ENCODE data around the gene JMJD8.
A peak's percentile ranks its signal among the peaks of the same experiment; 100 is the strongest.

The JMJD8 gene

DNA sequence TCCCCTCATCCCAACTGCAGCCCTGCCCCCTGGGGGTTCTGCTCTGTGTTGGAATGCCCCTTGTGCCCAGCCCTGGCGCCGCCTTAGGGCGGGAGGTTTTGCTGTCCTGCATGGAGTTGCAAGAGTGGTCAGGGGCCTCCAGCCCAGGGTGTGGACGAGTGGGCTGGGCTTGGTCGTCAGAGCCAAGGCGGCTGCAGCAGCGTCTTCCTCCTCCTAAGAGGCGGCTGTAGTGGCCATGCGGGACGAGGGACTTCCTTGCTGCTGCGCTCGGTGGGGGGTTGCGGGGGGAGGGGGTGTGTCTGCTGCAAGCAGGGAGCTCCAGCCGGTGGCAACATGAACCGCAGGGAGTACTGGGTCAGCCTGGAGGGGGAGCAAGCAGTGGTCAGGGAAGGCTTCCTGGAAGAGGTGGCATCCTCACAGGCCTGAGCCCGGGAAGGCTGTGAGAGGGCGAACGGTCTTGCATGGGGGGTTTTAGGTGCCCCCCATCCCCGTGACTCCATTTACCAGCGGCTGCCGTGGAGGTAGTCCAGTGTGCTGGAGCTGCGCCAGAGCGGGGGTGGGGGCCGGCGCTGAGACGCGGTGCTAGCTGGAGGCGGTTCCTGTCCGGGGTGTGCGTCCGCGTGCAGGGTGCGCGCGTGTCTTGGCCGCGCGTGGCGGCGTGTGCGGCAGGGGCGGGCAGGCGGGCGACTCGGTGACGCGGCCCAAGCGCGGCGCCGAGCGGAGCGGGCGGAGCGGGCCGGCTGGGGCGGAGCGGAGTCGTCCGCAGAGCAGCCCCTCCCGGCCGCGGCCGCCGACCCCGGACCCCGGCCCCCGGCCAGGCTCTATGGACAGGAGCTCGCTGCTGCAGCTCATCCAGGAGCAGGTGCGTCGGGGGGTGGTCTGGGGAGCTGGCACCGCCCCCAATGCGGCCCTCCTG lies 8.9 kb downstream of the JMJD8 start, which contains the start of gene RHBDL1:
Gene RHBDL1 (plus strand): TSS at position 704 of the 916 bp plus-strand sequence. CDS start 120 bp downstream, at position 824.
- DNase-seq = peak; percentile 68

DNA sequence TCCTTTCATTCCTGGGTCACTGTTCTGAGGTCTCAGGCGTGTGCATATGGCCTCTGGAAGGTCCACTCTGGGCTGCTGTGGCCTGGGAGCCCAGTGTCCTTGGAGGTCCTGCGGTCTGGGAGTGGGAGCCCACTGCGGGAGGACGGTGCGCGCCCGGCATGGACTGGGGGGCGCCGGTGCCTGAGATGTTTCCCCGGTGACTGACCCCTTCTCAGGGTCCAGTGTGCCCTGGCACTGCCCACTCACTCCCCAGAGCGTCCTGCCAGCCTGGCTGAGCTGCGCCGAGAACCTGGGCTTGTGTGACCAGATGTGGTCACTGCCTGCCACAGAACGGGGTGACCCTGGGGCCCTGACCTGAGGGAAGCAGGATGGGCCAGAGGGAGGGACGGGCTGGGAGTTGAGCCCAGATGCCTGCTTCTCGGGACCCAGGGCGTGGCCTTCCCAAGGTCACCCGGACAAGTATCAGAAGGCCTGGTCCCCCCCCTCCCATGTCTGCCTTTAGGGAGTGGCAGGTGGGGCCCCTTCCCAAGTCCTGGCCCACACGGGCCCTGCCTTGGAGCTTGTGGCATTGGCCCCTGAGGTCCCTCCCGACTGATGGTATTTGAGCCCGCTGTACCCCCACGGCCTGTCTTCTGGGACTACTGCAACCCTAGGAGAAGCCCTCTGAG lies 9.8 kb downstream of the JMJD8 start:
- DNase-seq = no peak

GRCh38 chr16:673399-673991 lies 10.6 kb downstream of the JMJD8 start:
- DNase-seq = no peak

DNA sequence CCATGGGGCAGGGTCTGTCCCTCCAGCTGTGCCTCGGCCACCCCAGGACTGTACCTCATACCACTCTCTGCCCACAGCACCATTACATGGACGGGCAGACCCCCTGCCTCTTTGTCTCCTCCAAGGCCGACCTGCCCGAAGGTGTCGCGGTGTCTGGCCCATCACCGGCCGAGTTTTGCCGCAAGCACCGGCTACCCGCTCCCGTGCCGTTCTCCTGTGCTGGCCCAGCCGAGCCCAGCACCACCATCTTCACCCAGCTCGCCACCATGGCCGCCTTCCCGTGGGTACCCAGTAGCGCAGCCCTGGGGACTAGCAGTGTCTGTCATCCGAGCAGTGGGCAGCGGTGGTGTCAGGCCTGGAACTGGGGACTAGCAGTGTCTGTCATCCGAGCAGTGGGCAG lies 11.3 kb downstream of the JMJD8 start:
- no peak for DNase-seq

GRCh38 chr16:672371-672770 lies 11.8 kb downstream of the JMJD8 start:
- DNase-seq = no peak

GRCh38 chr16:671353-672131 lies 12.6 kb downstream of the JMJD8 start:
- peak; percentile 33 for DNase-seq

DNA sequence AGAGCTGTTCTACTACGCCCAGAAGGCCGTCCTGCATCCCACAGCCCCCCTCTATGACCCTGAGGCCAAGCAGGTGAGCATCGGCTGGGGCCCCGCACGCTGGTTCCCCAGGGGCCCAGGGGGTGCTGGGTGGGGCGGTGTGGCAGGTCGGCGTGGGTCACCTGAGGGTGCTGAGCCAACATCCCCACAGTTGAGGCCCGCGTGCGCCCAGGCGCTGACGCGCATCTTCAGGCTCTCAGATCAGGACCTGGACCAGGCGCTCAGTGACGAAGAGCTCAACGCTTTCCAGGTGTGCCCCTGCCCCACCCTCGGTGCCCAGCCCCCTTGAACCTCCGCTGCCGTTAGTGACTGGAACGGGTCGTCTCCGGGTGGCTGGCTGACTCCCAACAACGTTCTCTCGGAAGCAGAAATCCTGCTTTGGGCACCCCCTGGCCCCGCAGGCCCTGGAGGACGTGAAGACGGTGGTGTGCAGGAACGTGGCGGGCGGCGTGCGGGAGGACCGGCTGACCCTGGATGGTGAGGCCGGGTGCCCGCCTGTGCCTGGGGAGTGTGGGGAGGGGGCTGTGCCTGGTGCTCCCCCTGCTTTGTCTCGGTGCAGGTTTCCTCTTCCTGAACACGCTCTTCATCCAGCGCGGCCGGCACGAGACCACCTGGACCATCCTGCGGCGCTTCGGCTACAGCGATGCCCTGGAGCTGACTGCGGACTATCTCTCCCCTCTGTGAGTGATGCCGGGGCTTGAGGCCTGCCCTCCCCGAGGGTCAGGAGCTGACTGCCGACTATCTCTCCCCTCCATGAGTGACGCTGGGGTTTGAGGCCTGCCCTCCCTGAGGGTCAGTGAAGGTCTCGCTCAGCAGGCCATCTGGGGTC lies 13.4 kb downstream of the JMJD8 start:
- no peak for DNase-seq

DNA sequence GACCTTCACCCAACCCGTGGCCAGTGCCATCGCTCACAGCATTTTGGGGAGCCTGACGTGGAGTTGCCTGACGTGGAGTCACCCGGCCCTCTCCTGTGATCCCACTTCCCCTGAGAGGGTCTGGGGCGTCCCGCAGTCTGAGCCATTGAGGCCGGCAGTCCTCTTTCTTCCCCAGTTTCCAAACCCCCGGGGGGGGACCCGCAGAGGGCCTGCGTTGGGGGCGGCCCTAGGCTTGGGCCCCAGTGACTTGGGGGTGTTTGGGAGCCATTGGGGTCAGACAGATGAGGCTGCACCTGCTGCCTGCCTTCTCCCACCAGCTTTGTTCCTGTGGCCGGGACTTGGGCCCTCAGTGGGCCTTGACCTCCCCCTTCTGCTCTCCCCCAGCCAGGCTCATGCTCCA lies 14.5 kb downstream of the JMJD8 start:
- no peak for DNase-seq

- DNase-seq = peak; percentile 59
Observed at GRCh38 chr16:668519-669171, 15.5 kb downstream of the JMJD8 start.

- DNase-seq = peak; percentile 93
Observed at GRCh38 chr16:667780-668518, 16.2 kb downstream of the JMJD8 start, which contains the start of gene RHOT2. Gene RHOT2 (plus strand): TSS chr16:668132. CDS start chr16:668200, 68 bp downstream.

GRCh38 chr16:667113-667779 lies 16.9 kb downstream of the JMJD8 start:
- no peak for DNase-seq

GRCh38 chr16:666572-666971 lies 17.6 kb downstream of the JMJD8 start:
- no peak for DNase-seq

- DNase-seq = no peak
Observed at GRCh38 chr16:662597-662996, 21.5 kb downstream of the JMJD8 start.

DNA sequence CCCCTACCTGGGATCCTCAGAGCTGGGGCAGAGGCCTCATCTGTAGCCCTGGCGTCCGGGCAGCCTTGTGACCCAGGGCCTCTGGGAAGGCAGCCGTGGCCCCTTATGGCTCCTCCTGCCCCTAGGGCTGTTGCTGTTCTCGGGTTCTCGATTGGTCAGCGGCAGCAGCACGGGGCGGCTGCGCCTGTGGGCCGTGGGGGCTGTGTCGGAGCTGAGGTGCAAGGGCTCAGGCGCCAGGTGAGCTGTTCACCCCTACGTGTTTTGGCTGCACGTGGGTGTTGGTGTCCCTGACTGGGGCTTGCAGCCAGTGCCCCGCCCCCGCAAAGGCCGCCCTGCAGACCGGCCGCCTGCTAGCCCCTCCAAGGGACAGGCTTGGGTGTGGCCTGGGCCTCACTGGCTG lies 22.0 kb downstream of the JMJD8 start:
- no peak for DNase-seq

- no peak for DNase-seq
Observed at GRCh38 chr16:661184-661821, 22.8 kb downstream of the JMJD8 start.

- DNase-seq = peak; percentile 95
Observed at GRCh38 chr16:660459-661183, 23.5 kb downstream of the JMJD8 start.

- DNase-seq = no peak
Observed at GRCh38 chr16:660132-660458, 24.0 kb downstream of the JMJD8 start.

- no peak for DNase-seq
Observed at GRCh38 chr16:659618-660017, 24.5 kb downstream of the JMJD8 start.

Data from NCI-H82 (cell line).